Limb (tissue), 2 donors: ENCODE results near the gene CRAMP1.
A peak's percentile ranks its signal among the peaks of the same experiment; 100 is the strongest.
"Not testable (repeated sequence)": the region's sequence is repeated elsewhere in the genome, so short reads cannot be mapped to it uniquely, and the experiment has no call there.

ENCODE experiments used
- DNase-seq, 2 donors: peaks; one replicate each; pipeline ENCODE4 v3.0.0-alpha.2; 2016; ENCODE audit errors: extremely low spot score in 2 of 2

CRAMP1 gene, protein sequence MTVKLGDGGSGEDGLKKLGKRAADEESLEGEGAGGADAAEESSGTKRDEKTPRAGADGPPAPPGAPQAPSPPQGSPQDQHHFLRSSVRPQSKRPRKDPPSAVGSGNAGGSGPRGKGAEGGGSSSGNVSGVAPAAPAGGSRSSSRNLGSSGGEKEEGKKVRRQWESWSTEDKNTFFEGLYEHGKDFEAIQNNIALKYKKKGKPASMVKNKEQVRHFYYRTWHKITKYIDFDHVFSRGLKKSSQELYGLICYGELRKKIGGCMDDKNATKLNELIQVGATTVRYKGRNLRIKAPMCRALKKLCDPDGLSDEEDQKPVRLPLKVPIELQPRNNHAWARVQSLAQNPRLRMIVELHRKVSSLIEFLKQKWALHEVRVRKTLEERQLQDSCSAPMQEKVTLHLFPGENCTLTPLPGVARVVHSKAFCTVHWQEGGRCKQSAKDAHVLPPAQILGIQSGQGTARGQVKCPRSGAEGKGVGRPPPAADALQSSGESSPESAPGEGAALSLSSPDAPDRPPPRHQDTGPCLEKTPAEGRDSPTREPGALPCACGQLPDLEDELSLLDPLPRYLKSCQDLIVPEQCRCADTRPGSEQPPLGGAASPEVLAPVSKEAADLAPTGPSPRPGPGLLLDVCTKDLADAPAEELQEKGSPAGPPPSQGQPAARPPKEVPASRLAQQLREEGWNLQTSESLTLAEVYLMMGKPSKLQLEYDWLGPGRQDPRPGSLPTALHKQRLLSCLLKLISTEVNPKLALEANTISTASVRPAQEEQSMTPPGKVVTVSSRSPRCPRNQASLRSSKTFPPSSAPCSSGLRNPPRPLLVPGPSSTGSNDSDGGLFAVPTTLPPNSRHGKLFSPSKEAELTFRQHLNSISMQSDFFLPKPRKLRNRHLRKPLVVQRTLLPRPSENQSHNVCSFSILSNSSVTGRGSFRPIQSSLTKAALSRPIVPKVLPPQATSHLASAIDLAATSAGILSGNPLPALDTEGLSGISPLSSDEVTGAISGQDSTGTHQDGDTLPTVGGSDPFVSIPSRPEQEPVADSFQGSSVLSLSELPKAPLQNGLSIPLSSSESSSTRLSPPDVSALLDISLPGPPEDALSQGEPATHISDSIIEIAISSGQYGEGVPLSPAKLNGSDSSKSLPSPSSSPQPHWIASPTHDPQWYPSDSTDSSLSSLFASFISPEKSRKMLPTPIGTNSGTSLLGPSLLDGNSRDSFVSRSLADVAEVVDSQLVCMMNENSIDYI (N-terminal part only)

DNA sequence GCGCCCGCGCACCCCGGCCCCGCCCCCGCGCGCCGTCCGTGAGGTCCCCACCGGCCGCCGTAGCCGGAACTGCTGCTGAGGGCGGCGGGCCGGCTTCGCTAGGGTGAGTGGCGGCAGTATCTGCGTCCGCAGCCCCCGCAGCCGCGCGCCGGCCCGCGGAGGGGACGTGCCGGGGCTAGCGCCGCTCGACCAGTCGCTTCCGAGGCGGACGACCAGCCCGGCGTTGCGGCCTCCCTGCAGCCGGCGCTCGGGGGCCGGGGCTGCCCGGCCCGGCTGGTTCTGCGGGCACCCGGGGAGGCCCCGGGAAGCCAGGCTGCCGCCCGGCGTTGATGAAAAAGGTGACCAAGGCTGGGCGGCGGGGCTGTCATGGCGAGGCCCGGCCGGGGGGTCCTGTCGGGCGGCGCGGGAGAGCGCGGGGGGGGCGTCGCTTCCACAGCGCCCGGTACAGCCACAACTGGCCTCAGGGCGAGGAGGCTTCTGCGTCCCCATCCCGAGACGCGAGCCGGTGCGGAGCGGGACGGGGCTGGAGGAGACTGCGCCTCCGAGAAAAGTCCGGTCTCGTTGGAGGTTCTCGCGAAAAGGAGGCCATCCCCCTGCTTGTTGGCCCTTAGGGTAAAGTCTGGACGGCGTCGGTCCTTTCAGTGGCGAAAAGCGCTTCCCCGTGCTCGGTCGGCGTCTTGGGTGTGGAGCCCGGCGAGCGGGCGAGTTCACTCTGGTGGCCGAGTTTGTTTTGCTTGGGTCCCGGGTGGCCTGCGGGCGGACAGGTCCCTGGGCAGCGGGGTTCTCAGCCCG is at the start of gene CRAMP1:
TSS of gene CRAMP1 (plus strand) at position 41 of the 792 bp plus-strand sequence. CDS start 2,280 bp downstream, outside the sequence.
- DNase-seq, result peak in 1 of 2 donors; percentile 35

DNA sequence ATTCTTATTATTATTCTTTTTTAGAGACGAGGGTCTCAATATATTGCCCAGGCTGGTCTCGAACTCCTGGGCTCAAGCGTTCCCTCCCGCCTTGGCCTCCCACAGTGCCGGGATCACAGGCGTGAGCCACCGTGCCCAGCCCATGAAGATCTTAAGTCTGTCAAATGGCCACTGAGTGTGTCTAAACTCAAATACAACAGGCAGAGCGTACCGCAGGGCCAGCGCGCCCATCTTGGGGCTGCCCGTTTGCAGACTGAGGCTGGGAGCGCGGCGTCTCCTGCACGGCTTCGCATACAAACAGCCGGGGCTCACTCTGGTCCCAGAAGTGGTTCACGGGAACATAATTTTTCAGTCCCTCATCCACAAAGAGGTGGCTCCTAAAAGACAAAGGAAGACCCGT is 48.4 kb upstream of the CRAMP1 start:
- no peak for DNase-seq

DNA sequence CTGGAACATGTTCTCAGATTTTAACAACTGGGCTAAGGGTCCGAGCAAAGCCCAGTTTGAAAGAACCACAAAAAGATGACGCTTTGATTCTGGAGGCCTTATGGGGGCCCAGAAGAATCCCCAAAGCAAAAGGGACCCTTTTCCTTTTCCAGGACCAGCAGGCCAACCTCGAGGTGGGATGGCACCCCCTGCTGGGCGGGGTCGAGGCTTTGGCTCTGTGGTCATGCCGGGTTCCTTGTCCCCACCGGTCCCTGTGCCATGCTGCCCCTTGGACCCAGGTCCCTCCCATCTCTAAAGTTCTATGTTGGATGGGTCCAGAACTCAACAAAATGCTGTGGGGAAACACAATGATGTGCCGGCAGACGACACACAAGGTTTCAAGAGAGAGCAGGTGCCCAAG is 47.8 kb upstream of the CRAMP1 start:
- no peak for DNase-seq

DNA sequence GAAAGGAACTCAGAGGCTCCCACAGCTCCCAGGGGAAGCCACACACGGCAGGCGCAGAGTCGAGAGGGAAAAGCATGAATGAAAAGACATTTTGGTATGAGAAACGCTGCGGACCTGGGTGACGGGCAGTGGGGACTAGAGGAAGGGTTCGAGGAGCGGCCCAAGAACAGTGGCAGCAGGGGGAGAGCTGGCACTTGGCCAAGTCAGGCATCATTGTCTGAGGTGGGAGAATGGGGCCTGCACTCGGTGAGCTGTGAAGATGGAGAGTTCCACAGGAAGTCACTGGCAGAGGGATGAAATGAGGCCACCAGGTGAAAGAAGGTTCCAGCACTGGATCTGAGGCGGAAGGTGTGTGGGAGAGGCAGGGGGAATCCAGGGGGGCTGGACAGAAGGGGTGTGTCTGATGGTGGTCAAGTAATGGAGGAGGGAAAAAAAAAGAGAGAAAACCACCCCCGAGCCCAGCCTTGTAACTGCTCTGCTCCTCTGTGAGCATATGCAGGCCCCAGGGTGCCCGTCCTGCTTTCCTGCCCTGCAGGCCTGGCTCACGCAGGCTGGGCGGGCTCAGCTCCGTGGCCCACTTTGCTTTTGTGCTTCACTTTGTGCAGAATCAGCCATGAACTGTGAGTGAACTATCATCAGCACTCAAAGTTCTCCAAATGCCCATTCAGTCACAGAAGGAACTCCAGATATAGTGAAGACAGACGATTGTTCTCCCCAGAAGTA is 46.9 kb upstream of the CRAMP1 start:
- no peak for DNase-seq

DNA sequence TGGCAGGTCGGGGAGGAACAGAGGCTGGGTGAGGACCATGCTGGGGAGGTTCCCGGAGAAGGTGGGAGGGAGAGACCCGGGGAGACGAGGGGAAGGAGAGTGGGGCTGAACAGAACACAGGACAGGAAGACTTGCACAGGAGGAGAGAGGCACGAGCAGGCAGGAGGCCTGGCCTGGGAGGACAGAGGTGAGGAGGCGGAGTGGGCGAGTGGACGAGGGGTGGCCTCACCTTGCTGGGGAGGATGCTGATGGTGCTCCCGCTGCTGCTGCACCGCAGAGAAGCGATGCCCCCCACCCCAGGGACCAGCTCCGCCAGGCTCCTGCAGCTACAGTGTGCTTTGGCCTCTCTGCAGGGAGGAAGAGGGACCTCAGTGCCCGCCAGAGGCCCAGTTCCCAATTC is 44.2 kb upstream of the CRAMP1 start:
- DNase-seq, result no peak

DNA sequence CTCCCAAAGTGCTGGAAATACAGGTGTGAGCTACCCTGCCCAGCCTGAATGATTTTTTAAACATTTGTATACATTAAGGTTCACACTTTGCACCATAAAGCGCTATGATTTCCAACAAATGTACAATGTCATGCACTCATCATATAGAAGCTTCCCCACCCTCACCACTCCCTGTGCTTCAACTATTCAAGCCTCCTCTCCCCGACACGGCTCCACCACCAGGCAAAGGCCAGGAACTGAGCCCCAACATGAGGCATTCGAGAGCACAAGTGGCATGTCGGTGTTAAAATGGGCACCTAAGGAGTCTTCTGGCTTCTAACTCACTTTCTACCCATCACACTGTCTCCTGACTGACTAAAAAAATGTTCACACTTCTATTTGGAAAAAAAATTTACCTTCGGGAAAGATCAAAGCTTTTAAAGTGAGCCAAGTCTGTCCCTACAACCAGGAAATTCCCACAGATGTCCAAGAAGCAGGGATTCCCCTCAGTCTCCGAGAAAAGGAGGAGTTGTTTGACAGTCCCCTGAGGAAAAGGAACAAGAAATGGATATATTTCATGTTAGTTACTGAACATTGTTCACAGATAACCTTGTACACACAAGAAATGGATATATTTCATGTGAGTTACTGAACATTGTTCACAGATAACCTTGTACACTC is 41.0 kb upstream of the CRAMP1 start:
- DNase-seq, result no peak

DNA sequence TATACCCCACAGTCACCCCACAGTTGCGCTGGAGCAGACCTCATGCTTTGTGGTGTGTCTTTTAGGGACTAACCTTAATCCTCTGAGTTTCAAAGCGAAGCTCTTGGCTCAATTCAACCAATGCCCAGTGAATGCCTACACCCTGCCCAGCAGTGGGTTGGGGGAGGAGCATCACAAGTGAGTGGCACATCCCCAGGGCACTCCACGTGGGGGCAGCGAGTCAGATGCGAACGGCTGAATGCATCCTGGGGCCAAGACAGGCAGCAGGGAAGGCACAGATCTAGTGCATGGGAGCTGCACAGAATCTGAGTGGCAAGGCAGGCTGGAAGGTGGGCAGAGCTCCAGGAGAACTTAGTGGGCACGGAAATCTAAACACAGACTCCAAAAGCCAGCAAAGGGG is 39.5 kb upstream of the CRAMP1 start:
- no peak for DNase-seq

DNA sequence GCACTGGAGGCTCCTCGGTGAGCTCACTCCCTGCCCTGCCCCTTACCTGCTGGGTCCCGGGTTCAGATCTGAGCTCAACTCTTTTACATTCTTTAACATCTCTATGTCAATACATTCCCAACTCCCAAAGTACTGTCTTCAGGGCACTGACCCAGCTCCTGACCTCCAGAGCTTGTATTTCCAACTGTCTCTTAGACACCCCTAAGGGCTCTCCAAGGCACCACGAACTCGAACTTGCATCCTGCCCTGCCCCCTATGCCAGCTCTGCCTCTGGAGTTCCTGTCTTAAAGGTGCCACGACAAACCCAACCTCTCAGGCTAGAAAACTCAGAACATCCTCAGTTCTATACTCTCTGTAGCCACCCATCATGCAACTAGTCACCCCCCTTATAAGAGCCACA is 38.9 kb upstream of the CRAMP1 start:
- no peak for DNase-seq

DNA sequence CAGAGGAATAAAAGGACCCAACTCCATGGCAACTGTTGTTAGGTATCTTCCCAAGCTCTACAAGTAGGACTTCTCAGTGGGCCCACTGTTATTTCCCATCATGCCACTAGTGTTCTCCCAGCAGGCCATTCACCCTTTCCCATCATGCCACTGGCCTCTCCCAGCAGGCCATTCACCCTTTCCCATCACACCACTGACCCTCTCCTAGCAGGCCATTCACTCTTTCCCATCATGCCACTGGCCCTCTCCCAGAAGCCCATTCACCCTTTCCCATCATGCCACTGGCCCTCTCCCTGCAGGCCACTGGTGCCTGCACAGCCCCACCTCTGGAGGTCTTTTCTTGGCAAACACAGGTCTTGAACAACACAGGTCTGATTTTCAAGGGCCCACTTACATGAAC is 36.6 kb upstream of the CRAMP1 start:
- DNase-seq, result no peak

DNA sequence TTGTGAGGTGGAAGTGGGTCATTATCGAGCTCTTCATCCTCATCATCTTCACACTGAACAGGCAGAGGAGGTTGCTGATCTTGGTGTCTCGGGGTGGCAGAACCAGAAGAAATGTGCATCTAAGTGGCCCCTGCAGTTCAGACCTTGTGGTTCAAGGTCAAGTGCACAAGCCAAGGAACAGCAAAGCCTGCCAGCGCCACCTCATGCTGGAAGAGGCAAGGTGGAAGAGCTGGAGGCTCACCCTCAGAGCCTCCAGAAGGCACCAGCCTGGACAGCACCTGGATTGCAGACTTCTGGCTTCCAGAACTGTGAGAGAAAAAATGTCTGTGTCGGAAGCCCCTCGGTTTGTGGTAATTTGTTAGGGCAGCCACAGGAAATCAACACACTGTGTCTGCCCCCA is 32.9 kb upstream of the CRAMP1 start:
- DNase-seq, result no peak

DNA sequence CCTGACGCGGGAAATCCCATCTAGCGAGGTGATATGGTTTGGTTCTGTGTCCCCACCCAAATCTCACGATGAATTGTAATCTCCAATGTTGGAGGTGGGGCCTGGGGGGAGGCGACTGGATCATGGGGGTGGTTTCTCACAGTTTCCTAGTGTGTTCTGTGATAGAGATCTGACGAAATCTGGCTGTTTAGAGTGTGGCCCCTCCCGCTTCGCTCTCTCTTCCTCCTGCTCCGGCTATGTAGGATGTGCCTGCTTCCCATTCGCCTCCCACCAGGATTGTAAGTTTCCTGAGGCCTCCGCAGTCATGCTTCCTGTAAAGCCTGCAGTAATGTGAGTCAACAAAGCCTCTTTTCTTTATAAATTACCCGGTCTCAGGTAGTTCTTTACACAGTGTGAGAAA is 31.9 kb upstream of the CRAMP1 start:
- no peak for DNase-seq

DNA sequence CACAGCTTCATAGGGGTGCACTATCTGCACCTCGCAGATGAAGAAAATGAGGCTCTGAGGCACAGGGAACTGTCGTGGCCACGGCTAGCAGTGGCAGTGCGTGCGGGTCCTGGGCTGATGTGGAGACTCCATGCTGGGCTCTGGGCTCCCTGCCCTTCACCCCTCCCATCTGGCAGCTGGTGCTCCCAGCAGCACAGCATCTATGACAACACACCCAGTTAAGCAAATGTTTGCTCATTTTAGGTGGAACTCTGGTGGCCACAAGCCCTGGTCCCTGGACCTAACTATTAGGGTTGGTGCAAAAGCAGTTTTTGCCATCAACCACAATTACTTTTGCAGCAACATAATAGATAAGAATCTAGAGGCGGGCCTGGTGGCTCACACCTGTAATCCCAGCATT is 31.2 kb upstream of the CRAMP1 start:
- no peak for DNase-seq

DNA sequence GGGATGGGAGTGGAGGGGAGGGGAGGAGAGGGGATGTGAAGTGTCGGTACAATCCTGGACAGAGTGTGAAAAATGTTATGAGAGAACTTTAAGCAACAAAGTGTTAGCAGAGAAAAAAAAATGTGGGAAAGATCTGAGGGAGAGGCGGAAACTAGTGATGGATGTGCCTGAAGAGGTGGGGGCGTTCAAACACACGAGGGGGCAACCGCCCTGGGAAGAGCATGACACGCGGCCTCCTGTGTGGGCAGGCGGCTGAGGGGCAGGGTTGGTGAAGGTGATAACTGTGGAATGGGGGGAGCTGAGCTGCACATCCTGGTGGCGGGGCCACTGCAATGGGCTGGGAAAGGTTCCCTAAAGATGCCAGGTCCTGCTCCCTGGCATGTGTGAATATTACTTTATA is 30.4 kb upstream of the CRAMP1 start:
- no peak for DNase-seq

DNA sequence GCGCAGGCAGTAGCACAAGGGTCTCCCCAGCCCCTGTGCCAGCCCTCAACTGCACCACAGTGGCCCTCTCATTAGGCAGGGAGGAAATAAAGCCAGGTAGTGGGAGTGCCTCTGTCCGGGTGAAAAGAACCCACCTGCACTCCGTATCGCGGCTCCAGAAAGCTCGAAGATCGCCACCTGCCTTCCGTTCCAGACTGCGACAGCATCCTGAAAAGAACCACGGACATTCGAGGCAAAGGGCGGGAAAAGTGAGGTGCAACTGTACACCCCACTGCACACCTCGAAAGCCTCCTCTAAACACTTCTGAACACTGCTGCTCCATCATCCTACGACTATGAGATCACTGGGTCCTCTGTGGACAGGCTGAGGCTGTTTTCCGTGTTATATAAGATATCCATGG is 29.0 kb upstream of the CRAMP1 start:
- DNase-seq, result no peak

DNA sequence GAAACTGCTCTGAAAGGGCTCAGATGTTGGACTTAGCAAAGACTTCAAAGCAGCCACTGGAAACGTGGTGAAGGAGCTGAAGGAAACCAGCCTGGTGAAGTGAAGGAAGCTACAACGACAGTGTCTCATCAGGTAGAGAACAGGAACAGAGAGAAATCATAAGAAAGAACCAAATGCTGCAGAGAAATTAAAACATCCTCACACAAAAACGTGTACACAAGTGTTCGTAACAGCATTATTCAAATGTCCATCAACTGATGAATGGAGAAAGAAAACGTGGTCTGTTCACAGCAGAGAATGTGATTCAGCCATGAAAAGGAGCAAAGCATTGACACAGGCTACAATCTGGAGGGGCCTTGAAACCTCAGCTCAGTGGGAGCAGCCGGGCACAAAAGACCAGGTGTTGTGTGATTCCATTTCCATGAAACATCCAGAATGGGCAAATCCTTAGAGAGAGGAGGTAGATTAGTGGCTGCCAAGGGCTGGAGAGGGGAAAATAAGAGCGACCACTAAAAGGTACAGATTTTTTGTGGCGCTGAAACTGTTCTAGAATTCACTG is 27.2 kb upstream of the CRAMP1 start:
- no peak for DNase-seq

DNA sequence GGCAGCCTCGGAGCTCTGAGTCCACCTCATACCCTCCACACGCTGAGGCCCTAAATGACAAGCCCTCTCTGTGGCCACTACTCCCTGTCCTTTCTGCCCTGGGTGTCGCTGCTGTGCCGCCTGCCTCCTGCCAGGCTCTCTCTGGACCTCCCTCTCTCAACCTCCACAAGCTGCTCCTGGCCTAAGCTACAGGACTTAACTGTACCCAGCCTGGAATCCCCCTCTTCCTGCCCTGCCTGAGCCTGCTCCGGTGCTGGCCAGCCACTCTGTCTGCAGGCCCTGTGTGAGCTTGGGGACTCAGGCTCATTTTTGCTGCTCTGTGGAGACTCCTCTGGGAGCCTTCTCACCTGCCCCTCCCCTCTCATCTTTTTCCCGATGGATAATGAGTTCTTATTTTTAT is 21.8 kb upstream of the CRAMP1 start:
- no peak for DNase-seq

DNA sequence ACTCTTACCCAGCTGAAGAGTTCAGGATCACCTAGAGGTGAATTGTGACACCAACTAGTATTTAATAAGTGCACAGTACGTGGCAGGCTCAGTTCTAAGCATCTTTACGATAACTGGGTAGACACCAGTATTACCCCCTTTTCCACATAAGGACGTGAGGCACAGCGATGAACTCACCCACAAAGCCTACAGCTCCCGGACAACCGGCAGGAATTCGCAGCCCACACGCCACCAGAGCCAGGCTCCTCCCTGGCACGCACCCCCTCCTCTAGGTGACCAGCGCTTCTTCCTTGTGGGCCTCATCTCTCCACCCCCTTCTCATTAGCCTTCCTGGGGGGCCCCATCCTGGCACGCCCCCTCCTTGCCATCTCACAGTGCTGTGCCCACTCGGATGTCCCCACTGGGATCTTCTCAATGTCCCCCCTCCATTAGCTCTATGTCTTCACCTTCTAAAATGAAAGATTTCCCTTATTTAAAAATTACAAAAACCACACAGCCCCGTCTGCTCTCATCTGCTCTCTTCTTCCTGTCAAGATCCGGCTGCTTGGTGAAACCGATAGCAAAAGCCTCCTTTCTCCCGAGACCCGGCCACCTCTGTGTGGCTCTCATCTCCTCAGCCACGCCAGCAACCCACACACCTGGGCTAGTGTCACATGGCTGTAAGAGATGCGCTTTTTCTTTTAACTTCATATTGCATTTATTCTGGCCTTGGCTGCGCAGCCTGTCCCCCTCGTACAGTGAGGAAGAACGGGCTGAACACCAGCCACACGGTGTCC is 21.0 kb upstream of the CRAMP1 start:
- no peak for DNase-seq

DNA sequence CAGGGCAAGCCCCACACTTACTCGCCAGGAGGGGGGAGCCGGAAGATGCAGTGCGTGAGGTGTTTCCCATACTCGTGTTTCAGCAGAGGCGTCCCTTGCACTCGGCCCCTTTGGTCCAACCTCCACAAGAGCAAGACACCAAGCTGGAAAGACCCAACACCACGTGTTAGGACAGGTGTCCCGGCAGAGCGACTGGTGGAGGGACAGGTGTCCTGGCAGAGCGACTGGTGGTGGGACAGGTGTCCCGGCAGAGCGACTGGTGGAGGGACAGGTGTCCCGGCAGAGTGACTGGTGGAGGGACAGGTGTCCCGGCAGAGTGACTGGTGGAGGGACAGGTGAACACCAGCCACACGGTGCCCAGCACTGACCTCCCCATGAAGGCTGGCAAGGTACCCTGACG is 19.7 kb upstream of the CRAMP1 start:
- no peak for DNase-seq

DNA sequence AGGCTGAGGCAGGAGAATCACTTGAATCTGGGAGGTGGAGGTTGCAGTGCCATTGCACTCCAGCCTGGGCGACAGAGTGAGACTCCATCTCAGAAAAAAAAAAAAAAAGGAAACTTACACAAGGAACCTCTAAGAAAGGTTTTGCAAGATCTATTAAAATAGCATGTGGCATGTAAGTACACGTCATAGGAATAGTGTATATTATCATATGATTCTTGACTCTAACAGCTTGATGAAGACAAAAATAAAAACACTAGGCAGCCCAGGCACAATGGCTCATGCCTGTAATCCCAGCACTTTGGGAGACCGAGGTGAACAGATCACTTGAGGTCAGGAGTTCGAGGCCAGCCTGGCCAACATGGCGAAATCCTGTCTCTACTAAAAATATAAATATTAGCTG is 16.6 kb upstream of the CRAMP1 start:
- not testable (repeated sequence) for DNase-seq
